K562 (cell line): Measurements from ENCODE around the gene KNOP1. TPM values are rescaled to one million over a fixed set of nuclear protein-coding genes. Genes with fewer than 3 reads are reported as not detected.

ENCODE experiments used
- ATAC-seq: fragments of 200-7000 bp; cut with Tn5 transposase; 3 replicates; pipeline ENCODE4 v1.9.1; 2020; ENCODE audit warnings: moderate library complexity
- BruUV-seq: library from RNA; stranded (reverse); fragments of 400-500 nt; replicated peaks from 2 replicates; lab custom pipeline; 2021; lab: Mats Ljungman, UMichigan
- CTCF ChIA-PET: fragments of 300-600 bp; formaldehyde crosslinking; extraction: SDS; loops from one replicate; lab custom pipeline; 2021; ENCODE audit warnings: low intra/inter-chr PET ratio; lab: Yijun Ruan, JAX
- POLR2A ChIA-PET: fragments of 300-600, 350-650 bp; sonication (Branson Sonifier 250); formaldehyde crosslinking; extraction: SDS; loops from one replicate; lab custom pipeline; 2021; ENCODE audit warnings: antibody characterized with exemption, inconsistent platforms; lab: Yijun Ruan, JAX
- DNase-seq, 4 experiments: peaks; one replicate each; pipeline versions ENCODE4 v3.0.0 to v3.0.0-alpha.2; 2011 to 2018; ENCODE audit warnings: low spot score in 3 of 4, mixed read lengths in 3 of 4; ENCODE audit errors: extremely low read depth in 1 of 4
- FAIRE-seq: peaks from 2 replicates; lab custom pipeline; 2011; peaks lifted over from hg19 to GRCh38; lab: Jason Lieb, UNC
- H2AFZ ChIP-seq: 2 replicates; pipeline ENCODE4 v1.6.0; 2011; ENCODE audit warnings: low read depth, low read length, control low read depth, inconsistent platforms
- H3K27ac ChIP-seq: fragments of 200-600 bp; 3 replicates; pipeline ENCODE4 v1.8.0; 2011; ENCODE audit warnings: low read depth, mild to moderate bottlenecking, control low read depth, inconsistent platforms, low read length, moderate library complexity, mixed read lengths; ENCODE audit errors: extremely low read depth
- H3K27me3 ChIP-seq, 2 experiments: fragments of 300-600 bp in 1 of 2; 2 replicates in 1 of 2; 3 replicates in 1 of 2; pipeline versions ENCODE4 v1.6.0 to v1.8.0; 2011; ENCODE audit warnings: inconsistent platforms in 2 of 2, low read length in 2 of 2, mild to moderate bottlenecking in 1 of 2, mixed read lengths in 1 of 2, moderate library complexity in 1 of 2; ENCODE audit not compliant: control insufficient read depth in 2 of 2, insufficient read depth in 2 of 2
- H3K36me3 ChIP-seq: fragments of 300-600 bp; 3 replicates; pipeline ENCODE4 v1.8.0; 2011; ENCODE audit warnings: mild to moderate bottlenecking, low read length, inconsistent platforms; ENCODE audit not compliant: control insufficient read depth, insufficient read depth
- H3K4me1 ChIP-seq, 2 experiments: fragments of 200-600 bp in 1 of 2; replicated peaks in 1 of 2; 2 replicates in 1 of 2; 3 replicates in 1 of 2; pipeline versions ENCODE4 v1.5.1 to v1.8.0; 2011; ENCODE audit warnings: inconsistent platforms in 2 of 2, low read length in 2 of 2, mild to moderate bottlenecking in 1 of 2, mixed read lengths in 1 of 2, moderate library complexity in 1 of 2; ENCODE audit not compliant: control insufficient read depth in 2 of 2, insufficient read depth in 2 of 2
- H3K4me2 ChIP-seq: 2 replicates; pipeline ENCODE4 v1.6.1; 2011; ENCODE audit warnings: low read length, control low read depth, inconsistent platforms, mixed read lengths; ENCODE audit not compliant: insufficient read depth
- H3K4me3 ChIP-seq: fragments of 200-600 bp; sonication (generic), shearing (Covaris generic); 2 replicates; pipeline ENCODE4 v1.5.1; 2016; ENCODE audit warnings: control low read depth, inconsistent platforms
- H3K79me2 ChIP-seq: fragments of 200-600 bp; 3 replicates; pipeline ENCODE4 v1.8.0; 2011; ENCODE audit warnings: low read length, inconsistent platforms; ENCODE audit not compliant: control insufficient read depth, insufficient read depth
- H3K9ac ChIP-seq, 2 experiments: 2 replicates each; pipeline versions ENCODE4 v1.6.0 to v1.6.1; 2011; ENCODE audit warnings: low read depth in 2 of 2, low read length in 2 of 2, control low read depth in 1 of 2, inconsistent platforms in 1 of 2, mild to moderate bottlenecking in 1 of 2, mixed read lengths in 1 of 2; ENCODE audit not compliant: insufficient read depth in 1 of 2
- H3K9me1 ChIP-seq: one replicate; pipeline ENCODE4 v1.6.0; 2011; ENCODE audit warnings: inconsistent platforms, mild to moderate bottlenecking, low read length, moderate library complexity; ENCODE audit not compliant: control insufficient read depth, insufficient read depth
- H3K9me3 ChIP-seq: replicated peaks from 2 replicates; pipeline ENCODE4 v1.5.1; 2011; ENCODE audit warnings: low read depth, low read length, inconsistent platforms; ENCODE audit not compliant: control insufficient read depth, insufficient read depth
- H4K20me1 ChIP-seq: replicated peaks from 2 replicates; pipeline ENCODE4 v1.6.1; 2011; ENCODE audit warnings: low read length, inconsistent platforms, mixed read lengths; ENCODE audit not compliant: control insufficient read depth, insufficient read depth
- BHLHE40 ChIP-seq: IDR thresholded peaks from 2 replicates; pipeline ENCODE4 v1.6.1; 2011; ENCODE audit warnings: low read length, improper control_type of control experiment
- CTCF ChIP-seq, 3 experiments: IDR thresholded peaks in 2 of 3; conservative IDR thresholded peaks in 1 of 3; 2 replicates each; pipeline ENCODE4 v1.5.1; 2011 to 2012; ENCODE audit warnings: low read length in 3 of 3, mild to moderate bottlenecking in 3 of 3, control low read depth in 2 of 3, improper control_type of control experiment in 1 of 3, inconsistent platforms in 1 of 3, low read depth in 1 of 3, mixed read lengths in 1 of 3, moderate library complexity in 1 of 3; ENCODE audit not compliant: insufficient read depth in 2 of 3
- FIP1L1 ChIP-seq: fragments of 200-400 bp; formaldehyde crosslinking; IDR thresholded peaks from 2 replicates; pipeline ENCODE4 v1.6.1; 2018; ENCODE audit warnings: mild to moderate bottlenecking, low read depth, low read length; ENCODE audit not compliant: poor library complexity, severe bottlenecking
- MLX ChIP-seq, 2 experiments: fragments of 450-650 bp in 1 of 2; sonication (generic) in 1 of 2; formaldehyde crosslinking; conservative IDR thresholded peaks; 2 replicates each; pipeline versions ENCODE4 v1.4.0 to v1.8.1; 2020 to 2022; ENCODE audit warnings: mild to moderate bottlenecking in 1 of 2, missing genetic modification reagents in 1 of 2
- PHTF2 ChIP-seq: fragments of 250-450 bp; sonication (Bioruptor Pico); IDR thresholded peaks from 2 replicates; pipeline ENCODE4 v1.5.0; 2021; ENCODE audit warnings: mild to moderate bottlenecking
- SIN3B ChIP-seq: fragments of 450-650 bp; IDR thresholded peaks from 2 replicates; pipeline ENCODE4 v1.6.1; 2017; ENCODE audit warnings: low read depth, mild to moderate bottlenecking, moderate library complexity
- TRIM28 ChIP-seq: fragments of 450-650 bp; IDR thresholded peaks from 2 replicates; pipeline ENCODE4 v1.6.1; 2017
- ZNF445 ChIP-seq: fragments of 250-450 bp; sonication (Bioruptor Pico); IDR thresholded peaks from 2 replicates; pipeline ENCODE4 v1.4.0; 2020; ENCODE audit warnings: low read depth, mild to moderate bottlenecking, moderate library complexity
- WGBS: fragments of 100-300 bp; shearing (Covaris generic); methylation state at CpG from one replicate; pipeline ENCODE4 v1.1.6; 2016; ENCODE audit warnings: low coverage, mixed read lengths; ENCODE audit not compliant: insufficient coverage; ENCODE audit errors: missing lambda C conversion rate; 5-methylcytosine and 5-hydroxymethylcytosine counted together
- in situ Hi-C: fragments of 300-500 bp; cut with MboI; formaldehyde crosslinking; loops from 4 replicates; pipeline ENCODE4 v1.15.0; 2018; ENCODE audit warnings: inconsistent platforms, mixed read lengths
- intact Hi-C: fragments of 100-400 bp; cut with micrococcal nuclease; formaldehyde crosslinking; loops from 2 replicates; pipeline ENCODE4 v1.14.2; 2022
- polyA plus RNA-seq, 8 experiments: library from polyadenylated mRNA; depleted of rRNA in 4 of 8; stranded (reverse) in 5 of 8; unstranded in 3 of 8; fragments of >200 nt; fragmentation: Nextera tagmentation in 2 of 8; fragmentation: Illumina TruSeq in 1 of 8; extraction: Ambion mirVana in 2 of 8; extraction: Trizol in 1 of 8; gene quantifications; 2 replicates each; pipeline versions ENCODE4 v1.2.1 to v1.2.3, GENCODE V29; 2011 to 2014; ENCODE audit warnings: inconsistent platforms in 1 of 8, missing spikeins in 1 of 8
- total RNA-seq, 7 experiments: library from RNA; depleted of rRNA in 6 of 7; stranded (reverse); fragments of >200 nt in 6 of 7; fragmentation: Illumina TruSeq in 2 of 7; extraction: Trizol in 2 of 7; gene quantifications; 2 replicates each; pipeline versions ENCODE4 v1.2.1 to v1.2.3, GENCODE V29; 2011 to 2021; ENCODE audit warnings: low replicate concordance in 1 of 7

KNOP1 gene
- total and polyA plus RNA-seq, 9 of the 15 experiments (the other 6 are each of a cell fraction or from before 2014, with no cell fraction given), result 22.4 to 57.6 (median 39.3) TPM

GRCh38 chr16:19672378-19672777 is 45.6 kb downstream of the KNOP1 start:
- Histone ChIP-seq H3K27ac (no peak overlapping the region), H2AFZ (no peak overlapping the region), H3K4me2 (no peak overlapping the region), H3K4me1 (no peaks in the 10 kb centered on the region), H3K9ac (no peak overlapping the region), H3K36me3 (no peaks in the 10 kb centered on the region), H3K79me2 (no peaks in the 10 kb centered on the region), H3K9me3 (no peaks in the 10 kb centered on the region), H4K20me1 (no peaks in the 10 kb centered on the region; the same call in 1 of the 2 replicates), H3K9me1 (no peaks in the 10 kb centered on the region), H3K4me3 (no peak overlapping the region), H3K27me3 (no peaks in the 10 kb centered on the region)
- in situ Hi-C loops, result no loop called here
- ChIA-PET POLR2A (no interaction called here), CTCF (interaction anchor here (0.5 kb wide), 1 partner anchor 76 kb away, joined by 3 read pairs; no protein-coding TSS in a partner anchor)
- BruUV-seq, result no TSS peak
- TF ChIP-seq ZNF445 (CRISPR knock-in tag), result no peak
- WGBS, result 40% methylated on average over 4 of the region's 4 CpGs
- no peak for FAIRE-seq
- intact Hi-C loops, result no loop called here
- no peak for DNase-seq
- no peak for ATAC-seq

- H3K9ac ChIP-seq, result no peak overlapping the region
- no peak overlapping the region for H3K27ac ChIP-seq
- no peaks in the 10 kb centered on the region for H3K79me2 ChIP-seq
- no peak for TF ChIP-seq SIN3B
- TF ChIP-seq PHTF2 (CRISPR knock-in tag), result no peak
- TF ChIP-seq CTCF (IDR thresholded peaks at IDR 0.05 in 2 of 3, conservative IDR thresholded peaks at IDR 0.05 in 1 of 3; ENCODE audit: insufficient read depth in 2 of 3, low read depth in 1 of 3, low read length in 3 of 3), result no peak
- no peak for TF ChIP-seq TRIM28
- TF ChIP-seq MLX (CRISPR knock-in tag; conservative IDR thresholded peaks at IDR 0.05), result no peak
- no peak for TF ChIP-seq FIP1L1
- no peak for TF ChIP-seq BHLHE40
- no peak overlapping the region for H3K4me2 ChIP-seq
- no peak overlapping the region for H2AFZ ChIP-seq
- no TSS peak for BruUV-seq
- intact Hi-C loops, result no loop called here
- 62% methylated on average over 3 of the region's 3 CpGs for WGBS
- ATAC-seq (no peak), DNase-seq (no peak), FAIRE-seq (no peak)
- no peaks in the 10 kb centered on the region for H3K9me1 ChIP-seq
- no peaks in the 10 kb centered on the region for H4K20me1 ChIP-seq
- H3K4me3 ChIP-seq, result no peak overlapping the region
- H3K4me1 ChIP-seq, result no peaks in the 10 kb centered on the region
- in situ Hi-C loops, result no loop called here
- POLR2A ChIA-PET, result interaction anchor here (1.3 kb wide), 1 partner anchor 16 kb away, joined by 3 read pairs; no protein-coding TSS in a partner anchor
- no peaks in the 10 kb centered on the region for H3K27me3 ChIP-seq
- H3K36me3 ChIP-seq, result no peaks in the 10 kb centered on the region
- CTCF ChIA-PET, result no interaction called here
- no peaks in the 10 kb centered on the region for H3K9me3 ChIP-seq
These were observed 51.5 kb downstream of the KNOP1 start for GRCh38 chr16:19666477-19666876.
